HG03025 (cell line): ENCODE measurements around the gene TCIRG1.

Experiments
- ATAC-seq: cut with Tn5 transposase; IDR thresholded peaks from one replicate; pipeline ENCODE4 v1.9.1; 2021; ENCODE audit warnings: mild to moderate bottlenecking, moderate library complexity; ENCODE audit not compliant: unreplicated experiment, low FRiP score

Gene TCIRG1

DNA sequence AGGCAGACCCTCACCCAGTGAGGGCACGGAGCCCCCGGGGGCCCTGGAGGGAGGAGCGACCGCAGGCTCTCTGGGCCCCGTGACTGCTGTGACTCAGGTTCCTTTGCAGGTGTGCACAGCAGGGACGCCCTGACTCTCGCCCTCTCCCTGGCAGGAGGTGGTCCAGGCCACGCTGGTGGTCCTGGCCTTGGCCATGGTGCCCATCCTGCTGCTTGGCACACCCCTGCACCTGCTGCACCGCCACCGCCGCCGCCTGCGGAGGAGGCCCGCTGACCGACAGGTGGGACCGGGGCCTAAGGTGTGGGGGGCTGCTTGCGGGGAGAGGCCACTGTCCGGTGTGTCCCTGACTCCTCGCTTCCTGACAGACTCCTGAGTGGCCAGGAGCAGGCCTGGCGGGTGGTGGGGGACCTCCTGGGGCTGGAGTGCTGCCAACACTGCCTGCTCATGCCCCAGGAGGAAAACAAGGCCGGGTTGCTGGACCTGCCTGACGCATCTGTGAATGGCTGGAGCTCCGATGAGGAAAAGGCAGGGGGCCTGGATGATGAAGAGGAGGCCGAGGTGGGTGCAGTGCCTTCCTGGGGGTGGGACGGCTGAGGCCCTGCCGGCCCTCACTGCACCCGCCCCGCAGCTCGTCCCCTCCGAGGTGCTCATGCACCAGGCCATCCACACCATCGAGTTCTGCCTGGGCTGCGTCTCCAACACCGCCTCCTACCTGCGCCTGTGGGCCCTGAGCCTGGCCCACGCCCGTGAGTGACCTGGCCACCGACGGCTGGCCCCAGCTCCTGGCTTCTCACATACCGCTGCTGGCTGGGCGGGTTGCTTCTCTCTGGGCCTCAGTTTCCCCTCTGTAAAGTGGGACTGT is 10.9 kb downstream of the TCIRG1 start:
- no peak for ATAC-seq

DNA sequence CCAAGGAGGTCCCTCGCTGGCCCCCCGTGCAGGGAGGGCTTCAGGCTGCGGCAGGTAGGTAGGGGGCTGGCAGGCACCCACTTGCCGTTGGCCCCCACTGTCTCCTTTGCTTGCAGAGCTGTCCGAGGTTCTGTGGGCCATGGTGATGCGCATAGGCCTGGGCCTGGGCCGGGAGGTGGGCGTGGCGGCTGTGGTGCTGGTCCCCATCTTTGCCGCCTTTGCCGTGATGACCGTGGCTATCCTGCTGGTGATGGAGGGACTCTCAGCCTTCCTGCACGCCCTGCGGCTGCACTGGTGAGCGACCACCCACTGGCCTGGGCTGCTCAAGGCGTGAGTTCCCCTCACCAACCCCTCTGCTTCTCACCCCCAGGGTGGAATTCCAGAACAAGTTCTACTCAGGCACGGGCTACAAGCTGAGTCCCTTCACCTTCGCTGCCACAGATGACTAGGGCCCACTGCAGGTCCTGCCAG is 11.6 kb downstream of the TCIRG1 start:
- no peak for ATAC-seq

DNA sequence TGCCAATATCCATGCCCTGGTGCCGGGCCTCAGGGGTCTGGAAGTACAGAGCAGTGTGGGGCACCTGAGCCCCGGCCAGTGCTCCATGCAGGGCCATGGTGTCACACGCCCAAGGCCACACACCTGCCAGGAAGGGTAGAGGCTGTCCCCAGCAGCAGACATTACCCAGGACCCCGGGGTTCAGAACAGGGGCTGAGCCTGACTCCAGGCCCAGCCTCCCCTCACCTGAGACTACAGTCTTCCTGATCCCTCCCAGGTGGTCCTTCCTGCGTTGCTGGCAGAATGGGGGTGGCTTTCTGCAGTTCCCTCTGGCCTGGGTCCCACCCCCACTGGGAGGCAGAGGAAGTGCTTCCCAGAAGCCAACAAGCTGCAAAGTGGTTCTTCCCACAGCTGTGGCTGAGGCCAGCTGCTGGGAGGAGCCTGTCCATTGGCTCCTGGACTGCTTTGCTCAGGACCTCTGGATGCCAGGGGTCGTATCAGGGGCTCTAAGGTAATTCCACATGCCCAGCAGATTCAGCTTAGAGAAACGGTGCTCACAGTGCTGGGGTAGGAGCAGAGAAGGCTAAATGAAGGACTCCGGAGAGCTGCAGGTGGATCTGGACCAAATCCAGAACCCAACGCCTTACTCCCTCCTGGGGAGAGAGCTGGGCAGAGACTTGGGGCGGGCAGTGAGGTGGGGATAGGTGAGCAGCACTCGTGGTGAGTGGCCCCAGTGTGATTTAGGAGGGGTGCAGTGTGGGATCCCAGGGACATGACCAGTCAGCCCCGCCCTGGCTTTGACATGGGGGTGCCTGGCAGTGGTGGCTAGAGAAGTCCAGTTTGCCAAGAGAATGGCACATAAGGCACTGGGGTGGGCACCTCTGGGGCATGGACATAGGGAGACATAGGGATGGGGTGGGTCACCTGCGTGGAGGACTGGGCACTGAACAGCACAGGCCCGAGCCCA is 12.6 kb downstream of the TCIRG1 start:
- ATAC-seq = no peak

DNA sequence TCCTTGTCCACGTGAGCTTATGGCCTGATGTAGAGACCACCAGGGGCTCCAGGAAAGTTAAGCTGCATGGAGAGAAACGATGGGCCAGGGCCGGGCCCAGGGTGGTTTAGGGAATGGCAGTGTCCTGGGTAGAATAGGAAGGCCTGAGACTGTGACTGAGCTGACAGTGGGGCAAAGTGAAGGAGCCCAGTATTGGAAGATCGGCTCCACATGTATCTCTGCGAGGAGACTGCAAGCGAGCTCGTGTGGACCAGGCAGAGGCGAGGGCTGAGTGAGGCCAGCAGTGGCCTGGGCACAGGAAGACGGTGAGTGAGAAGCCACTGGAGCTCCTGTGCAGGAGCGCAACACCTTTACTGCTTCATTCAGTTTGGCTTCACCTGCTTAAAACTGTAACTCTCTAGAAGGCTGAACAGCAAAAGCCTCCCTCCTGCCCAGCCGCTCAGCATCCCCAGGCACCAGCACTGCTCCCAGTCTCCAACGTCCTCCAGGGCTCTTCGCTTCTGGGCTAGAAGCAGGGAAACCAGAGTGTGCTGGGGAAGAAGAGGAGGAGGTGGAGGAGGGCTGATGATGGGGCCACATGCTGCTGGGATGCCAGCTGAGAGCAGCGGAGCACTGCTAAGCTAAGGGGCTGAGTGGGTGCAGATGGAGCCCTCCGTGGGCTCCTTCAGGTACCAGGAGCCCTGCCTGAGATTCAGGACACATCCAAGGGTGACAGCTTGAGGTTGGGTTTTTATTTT is 13.5 kb downstream of the TCIRG1 start:
- no peak for ATAC-seq

DNA sequence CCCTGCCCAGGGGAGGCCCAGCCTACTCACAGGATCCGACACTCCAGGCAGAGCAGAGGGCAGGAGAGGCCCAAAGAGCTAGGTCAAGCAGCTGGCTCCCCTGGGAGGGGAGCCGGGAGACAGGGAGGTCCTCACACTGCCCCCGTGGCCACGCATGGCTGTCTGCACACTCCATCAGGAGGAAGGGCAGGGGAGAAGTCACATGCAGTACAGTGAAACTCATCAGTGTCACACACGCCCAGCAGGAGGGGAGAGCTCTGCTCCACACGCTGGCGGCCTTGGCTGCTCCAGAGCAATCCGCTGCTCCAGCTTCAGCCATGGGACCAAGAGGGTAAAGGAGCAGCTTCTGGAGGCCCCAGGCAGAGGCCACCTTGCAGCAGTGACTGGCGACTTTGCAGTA is 14.3 kb downstream of the TCIRG1 start:
- ATAC-seq = no peak

DNA sequence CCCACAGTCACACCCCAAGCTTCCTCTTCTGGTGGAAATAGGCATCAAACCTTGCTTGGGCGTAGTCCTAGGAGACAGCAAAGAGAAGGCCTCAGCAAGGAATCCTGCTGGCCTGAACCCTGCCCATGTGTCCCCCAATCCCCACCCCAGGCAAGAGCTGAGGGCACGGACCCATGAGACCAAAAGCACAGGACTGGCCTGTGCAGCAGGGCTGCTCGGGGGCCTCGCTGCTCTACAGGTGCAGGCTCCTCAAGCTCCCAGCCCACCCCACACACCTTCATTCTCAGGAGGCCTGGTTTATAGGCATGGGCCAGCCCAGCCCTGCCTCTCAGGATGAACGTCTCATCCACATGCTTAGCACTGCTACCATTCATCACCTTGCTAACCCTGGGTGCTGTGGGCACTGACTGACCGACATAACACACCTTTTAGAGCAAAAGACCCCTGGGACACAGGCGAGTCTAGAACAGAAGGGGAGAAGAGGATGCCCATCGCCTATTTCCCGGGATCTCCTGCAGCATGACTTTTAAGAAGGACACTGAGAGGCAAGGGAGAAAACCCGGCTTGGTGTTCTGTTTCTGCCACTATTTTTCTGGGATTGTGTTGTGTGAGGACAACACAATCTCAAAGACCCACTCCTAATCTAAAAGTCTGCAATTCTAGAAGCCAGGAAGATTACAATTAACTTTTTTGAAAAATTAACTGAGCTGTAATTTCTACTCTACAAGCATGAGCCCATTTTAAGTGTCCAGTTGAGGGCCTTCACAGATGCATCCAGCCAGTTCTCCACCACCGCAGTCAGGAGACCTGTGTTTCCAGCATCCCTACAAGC is 15.4 kb downstream of the TCIRG1 start:
- no peak for ATAC-seq

DNA sequence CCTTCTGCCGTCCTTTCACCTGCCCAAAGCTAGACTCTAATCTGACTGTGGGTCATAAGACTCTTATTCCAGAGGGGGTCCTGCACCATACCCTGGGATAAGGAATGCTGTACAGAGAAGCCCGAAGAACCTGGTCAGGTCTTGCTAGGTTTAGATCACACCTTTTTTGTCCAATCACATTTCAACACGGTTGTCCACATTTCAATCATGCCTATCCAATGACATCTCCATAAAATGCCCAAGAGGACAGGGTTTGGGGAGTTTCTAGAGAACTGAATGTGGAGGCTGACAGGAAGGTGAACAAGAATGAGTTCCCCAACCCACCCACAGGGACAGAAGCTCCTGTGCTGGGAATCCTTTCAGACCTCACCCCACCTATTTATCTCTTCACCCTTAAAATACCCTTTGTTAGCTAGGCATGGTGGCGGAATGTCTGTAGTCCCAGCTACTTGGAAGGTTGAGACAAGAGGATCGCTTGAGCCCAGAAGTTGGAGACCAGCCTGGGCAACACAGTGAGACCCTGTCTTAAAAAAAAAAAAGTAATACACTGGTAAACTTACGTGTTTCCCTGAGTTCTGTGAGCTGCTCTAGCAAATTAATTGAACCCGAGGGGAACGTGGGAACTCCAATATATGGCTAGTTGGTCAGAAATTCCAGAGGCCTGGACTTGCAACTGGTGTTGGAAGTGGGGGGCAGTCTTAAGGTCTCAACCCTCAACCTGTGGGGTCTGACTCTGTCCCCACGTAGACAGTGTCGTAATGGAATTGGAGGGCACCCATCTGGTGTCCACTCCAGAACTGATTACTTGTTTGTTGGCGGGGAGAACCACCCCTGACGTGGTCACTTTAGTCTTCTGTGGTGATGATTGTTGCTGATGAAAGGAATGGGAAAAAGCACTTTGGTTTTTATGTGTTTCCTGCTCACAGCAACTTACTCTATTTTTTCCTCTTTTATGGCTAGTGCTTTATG is 17.8 kb downstream of the TCIRG1 start:
- ATAC-seq = no peak

DNA sequence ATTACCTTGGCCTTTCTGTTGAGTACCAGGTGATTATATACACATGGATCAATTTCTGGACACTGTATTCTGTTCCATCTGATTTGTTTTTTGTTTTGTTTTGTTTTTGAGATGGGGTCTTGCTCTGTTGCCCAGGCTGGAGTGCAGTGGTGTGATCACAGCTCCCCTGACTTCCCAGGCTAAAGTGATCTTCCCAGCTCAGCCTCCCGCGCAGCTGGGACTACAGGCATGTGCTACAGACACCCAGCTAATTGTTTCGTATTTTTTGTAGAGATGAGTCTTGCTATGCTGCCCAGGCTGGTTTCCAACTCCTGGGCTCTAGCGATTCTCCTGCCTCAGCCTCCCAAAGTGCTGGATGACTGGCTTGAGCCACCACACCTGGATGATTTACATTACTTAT is 19.0 kb downstream of the TCIRG1 start:
- ATAC-seq = no peak

DNA sequence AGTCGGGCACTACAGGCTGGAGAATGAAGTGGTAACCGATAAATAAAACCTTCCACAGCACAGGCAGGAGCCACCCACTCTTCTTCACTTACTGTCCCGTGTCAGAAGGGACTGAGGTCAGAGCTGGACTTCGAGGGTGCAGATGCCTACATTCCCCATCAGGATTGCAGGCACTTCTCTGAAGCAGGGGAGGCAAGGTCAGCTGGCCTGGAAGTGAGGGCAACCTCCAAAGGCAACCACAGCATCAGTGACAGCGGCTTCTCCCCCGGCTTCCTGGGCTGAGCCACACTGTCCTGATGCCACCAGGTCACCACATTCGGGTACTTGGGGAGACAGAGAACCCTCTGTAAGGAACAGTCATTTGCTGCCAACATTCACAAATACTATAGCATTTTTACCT is 22.7 kb downstream of the TCIRG1 start:
- no peak for ATAC-seq

DNA sequence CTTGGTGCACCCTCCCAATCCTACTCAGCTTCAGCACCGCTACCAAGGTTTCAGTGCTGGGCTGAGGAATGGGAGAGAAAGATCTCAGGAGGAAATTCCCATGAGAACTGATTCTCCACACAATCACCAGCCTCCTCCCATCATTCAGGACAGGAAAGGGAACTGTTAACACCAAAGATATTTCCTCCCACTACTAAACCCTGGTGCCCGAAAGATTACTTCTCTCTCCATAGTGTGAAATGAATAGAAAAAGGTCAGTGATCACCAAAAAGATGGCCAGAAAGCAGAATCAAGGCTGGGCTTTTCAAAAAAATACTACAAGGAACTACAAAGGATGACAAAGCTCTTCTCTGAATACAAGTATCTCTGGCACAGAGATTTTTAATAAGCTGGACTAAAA is 26.1 kb downstream of the TCIRG1 start:
- no peak for ATAC-seq

DNA sequence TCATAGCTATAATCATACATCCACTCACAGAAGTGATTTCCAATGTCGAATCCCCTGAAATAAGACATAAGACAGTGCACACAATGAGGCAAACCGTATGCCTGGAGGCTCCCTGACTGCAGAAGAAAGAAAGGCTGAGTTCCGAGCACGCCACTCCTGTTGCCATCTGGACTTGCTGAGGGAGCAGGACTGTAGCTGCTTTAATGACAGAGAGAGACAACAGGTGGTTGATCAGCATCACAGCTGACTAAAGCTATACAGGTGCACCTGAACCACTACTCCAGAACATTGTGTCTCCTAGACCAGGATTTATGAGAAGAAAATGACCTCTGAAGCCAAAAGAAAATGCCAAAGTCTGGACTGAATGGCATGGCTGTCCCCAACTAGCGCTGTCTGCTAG is 27.0 kb downstream of the TCIRG1 start:
- no peak for ATAC-seq

DNA sequence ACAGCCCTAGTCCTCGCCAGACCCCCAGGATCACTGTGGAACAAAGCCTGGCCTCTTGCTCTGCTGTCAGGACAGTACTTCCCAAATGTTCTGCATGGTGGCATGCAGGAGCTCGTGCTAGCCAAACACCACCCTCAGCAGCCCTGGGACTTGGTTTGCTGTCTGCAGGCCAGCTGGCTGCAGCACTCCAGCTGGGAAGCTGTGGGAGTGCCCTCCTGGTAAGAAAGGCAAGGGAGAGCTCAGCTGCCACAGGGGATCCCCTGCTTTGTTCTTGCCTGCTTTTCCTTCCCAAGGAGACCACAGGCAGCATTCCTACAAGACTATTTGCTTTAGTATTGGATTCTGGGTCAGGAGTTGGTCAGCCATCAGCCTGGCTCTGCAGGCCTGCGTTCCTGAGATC is 27.9 kb downstream of the TCIRG1 start:
- no peak for ATAC-seq

DNA sequence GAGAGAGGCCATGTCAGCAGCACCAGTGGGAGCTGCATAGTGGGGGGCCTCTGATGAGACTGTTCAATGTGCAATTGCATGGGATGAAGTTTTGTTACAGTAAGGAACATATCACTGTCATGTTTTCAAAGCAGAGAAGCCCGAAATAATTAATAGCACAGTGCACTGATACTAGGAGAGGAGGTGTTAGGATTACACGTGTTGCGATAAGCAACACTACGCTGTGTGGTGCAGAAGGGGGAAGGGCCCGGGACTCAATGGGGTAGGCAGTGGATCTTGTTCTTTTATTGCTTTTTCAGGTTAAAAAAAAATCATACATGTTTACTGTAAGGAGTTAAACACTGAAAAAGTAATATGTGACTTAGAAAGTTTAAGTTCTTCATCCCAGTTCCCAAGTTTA is 29.2 kb downstream of the TCIRG1 start:
- no peak for ATAC-seq

DNA sequence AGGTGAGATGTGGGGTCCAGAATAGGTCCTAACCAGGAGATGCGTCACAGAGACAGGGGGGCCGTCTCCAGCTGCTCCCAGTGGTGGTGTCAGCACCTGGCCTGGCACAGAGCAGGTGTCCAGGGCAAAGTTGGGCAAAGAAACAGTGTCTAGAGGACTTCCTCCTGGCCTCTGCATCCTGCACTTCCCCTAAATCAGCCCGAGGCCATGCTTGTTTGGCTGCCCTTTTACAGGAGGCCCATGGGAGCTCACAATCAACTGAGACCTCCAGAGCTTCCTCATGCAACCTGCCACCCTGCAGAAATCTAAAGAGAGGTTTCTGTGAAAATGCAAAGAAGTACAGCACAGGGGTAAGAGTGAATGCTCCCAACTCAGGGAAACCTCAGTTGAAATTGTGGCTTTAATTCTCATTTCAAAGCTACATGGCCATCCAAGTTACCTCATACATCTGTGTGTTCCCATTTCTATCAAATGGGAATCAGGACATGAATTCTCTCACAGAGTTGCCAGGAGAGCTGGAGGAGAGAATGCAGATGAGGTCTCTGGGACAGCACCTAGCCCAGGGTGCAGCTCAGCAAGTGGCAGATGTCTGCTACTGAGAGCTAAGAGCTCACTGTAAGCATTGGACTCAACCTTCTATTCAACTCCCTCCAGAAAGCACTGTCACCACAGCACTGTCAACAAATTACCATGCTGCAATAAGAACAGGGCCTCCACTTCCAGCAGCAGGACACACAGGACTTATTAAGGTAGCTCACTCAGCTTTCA is 32.6 kb downstream of the TCIRG1 start:
- ATAC-seq = no peak

DNA sequence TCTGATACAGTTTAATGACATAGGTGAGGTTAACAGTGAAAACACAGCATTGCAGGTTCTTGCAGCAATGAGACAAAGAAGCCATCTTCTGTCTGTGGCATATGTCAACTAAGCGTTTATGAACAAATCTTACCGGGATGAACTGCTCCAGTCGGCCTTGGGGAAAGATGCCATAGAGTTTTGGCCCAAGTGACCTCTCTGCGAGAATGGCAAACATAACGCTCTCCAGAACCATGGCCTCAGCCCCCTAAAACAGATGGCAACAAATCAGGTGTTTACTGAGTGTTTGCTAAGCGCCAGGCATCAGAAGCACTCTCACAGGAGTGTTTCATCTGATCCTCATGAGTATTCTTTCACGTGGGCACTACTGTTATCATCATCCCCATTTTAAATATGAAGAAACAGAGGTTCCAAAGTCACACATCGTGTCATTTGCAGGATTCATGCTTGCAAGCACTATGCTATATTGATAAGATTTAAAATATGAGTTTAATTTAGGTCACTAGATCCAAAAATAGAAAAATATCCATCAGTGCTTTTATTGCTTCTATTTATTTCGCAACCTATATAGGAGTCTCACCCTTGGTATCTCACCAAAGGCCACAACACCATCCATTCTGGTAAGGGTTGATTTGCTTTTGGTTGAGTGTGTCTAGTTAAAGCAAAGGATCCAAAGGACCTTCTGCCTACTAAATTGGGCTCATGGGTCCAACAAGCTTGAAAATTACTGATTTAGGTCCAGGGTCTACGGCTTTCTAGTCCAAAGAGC is 35.9 kb downstream of the TCIRG1 start:
- no peak for ATAC-seq

DNA sequence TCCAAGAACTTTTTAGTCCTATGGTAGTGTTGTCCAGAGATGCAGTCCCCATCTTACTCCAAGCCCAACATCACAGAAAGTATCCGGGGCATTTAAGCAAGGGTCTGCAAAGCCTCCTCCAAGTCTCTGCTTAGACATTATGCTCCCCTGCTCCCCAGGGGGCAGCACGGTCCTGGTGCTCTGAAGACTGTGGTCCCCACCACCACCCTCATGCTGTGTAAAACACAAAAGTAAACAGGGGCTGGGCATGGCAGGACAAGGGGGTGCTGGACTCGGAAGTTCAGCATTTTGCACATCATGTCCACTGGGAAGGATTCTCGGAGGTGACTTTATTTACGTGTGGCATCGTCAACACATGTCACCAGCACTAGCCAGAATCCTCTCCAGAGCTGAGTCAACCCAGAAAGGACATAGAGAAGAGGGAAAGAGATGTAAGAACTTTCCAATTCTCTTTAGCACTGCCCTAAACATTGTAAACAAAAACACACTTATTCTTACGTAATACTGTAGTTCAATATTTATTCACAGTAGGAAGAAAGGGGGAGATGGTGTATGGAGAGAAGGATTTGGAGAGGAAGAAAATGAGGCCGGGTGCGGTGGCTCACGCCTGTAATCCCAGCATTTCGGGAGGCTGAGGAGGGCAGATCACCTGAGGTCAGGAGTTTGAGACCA is 37.7 kb downstream of the TCIRG1 start:
- no peak for ATAC-seq
